MG63 (cell line): ENCODE data around the gene TMEM116. TPM values are rescaled to one million over a fixed set of nuclear protein-coding genes. Genes with fewer than 3 reads are reported as not detected.
"Not testable (repeated sequence)": the region's sequence is repeated elsewhere in the genome, so short reads cannot be mapped to it uniquely, and the experiment has no call there.

Experiments
- DNase-seq: peaks from one replicate; pipeline ENCODE4 v3.0.0-alpha.2; 2020
- H3K27me3 ChIP-seq: fragments of 250-450 bp; sonication (Bioruptor Pico); 2 replicates; pipeline ENCODE4 v1.5.1; 2020; ENCODE audit warnings: mild to moderate bottlenecking, moderate library complexity
- H3K36me3 ChIP-seq: fragments of 250-450 bp; sonication (Bioruptor Pico); 2 replicates; pipeline ENCODE4 v1.5.1; 2020; ENCODE audit warnings: mild to moderate bottlenecking, moderate library complexity
- H3K4me3 ChIP-seq: fragments of 250-450 bp; sonication (Bioruptor Pico); 2 replicates; pipeline ENCODE4 v1.5.1; 2020; ENCODE audit warnings: mild to moderate bottlenecking, moderate library complexity
- H3K9me3 ChIP-seq: fragments of 250-450 bp; sonication (Bioruptor Pico); 2 replicates; pipeline ENCODE4 v1.5.1; 2020; ENCODE audit warnings: mild to moderate bottlenecking, moderate library complexity
- total RNA-seq: library from RNA; depleted of rRNA; stranded (reverse); fragments of >200 nt; shearing (Covaris generic); gene quantifications from 2 replicates; pipeline ENCODE4 v1.2.3, GENCODE V29; 2014; ENCODE audit warnings: low replicate concordance; rRNA removed

The TMEM116 gene
- 6.7 and 8.2 TPM in 2 replicates for total RNA-seq

DNA sequence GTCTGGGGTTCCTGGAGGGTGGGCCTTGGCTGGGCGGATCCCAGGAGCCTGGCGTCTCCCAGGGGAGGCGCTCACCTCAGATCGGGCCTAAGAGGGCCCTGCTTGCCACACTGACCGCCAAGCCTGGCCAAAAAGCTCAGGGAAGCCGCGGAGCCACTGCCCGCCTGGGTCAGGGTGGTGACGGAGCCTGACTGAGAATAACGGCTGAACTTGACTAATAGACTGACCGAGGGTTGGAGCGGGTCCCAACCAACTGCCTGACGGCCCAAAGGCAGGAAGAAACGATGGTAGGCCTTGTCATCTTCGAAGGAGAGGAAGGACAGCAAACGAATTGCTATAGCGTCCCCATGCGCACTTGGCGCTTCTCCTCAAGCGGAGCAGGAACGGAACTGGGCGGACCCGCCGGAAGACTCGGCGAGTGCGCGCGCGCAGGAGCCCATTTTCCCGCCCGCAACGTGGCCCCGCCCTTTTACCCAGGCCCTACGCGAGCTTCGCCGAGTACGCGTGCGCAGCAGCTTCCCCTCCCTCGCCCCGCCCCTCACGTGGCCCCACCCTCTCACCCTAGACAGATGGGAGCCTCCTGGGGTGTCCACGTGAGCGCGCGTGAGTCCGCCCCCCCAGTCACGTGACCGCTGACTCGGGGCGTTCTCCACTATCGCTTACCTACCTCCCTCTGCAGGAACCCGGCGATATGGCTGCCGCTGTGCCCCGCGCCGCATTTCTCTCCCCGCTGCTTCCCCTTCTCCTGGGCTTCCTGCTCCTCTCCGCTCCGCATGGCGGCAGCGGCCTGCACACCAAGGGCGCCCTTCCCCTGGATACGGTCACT, at the start of gene TMEM116, which contains the start of gene ERP29:
TSS of gene TMEM116 (minus strand) at position 391 of the 826 bp plus-strand sequence. CDS start 7,895 bp downstream, outside the sequence.
TSS of gene ERP29 (plus strand) at position 652 of the 826 bp plus-strand sequence. CDS start at position 692, 40 bp downstream.
- H3K27me3 ChIP-seq, result no peaks in the 10 kb centered on the region
- peaks cover 29% of the 10 kb centered on the region for H3K36me3 ChIP-seq
- H3K4me3 ChIP-seq, result peak within 1 kb of the TSS; percentile 100
- DNase-seq, result peak; percentile 97
- no peaks in the 10 kb centered on the region for H3K9me3 ChIP-seq

DNA sequence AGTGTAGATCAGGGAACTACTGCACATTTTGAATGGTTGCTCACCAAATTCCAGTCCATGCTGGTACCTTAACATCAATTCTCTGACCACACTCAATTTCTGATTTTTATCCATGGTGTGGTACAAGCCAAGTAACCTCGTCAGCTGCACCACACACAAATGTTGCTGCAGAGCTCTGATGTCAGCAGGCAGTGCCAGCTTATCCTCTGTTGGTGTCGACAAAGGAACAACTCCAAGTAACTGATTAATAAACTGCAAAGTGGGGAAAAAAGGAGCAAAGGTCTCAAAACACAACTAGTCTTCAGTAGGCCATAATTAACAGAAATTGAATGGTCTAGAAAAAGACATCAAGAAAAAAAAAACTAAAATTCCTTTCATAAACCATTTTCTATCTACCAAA, 48.2 kb upstream of the TMEM116 start:
- Histone ChIP-seq H3K36me3 (peaks cover 85% of the 10 kb centered on the region), H3K27me3 (no peaks in the 10 kb centered on the region), H3K9me3 (no peaks in the 10 kb centered on the region), H3K4me3 (no peak overlapping the region)
- DNase-seq, result no peak

DNA sequence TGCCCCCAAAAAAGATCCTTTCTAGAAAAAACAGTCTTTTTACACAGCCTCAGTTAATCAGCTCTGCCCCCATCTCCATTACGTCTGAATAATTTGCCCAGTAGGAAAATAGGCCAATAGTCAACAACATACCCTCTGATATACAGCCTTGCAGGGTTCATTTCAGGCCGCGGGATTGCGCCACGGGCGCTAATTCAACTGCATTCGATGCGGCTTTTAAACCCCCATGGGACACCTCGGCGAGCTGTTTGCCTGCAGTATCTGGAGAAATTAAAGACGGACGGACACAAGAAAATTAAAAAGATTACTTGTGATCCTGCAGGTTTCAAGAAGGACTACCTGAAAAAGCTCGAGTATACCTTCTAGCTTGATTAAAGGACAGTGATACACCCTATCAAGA, 36.4 kb upstream of the TMEM116 start:
- Histone ChIP-seq H3K27me3 (no peaks in the 10 kb centered on the region), H3K9me3 (no peaks in the 10 kb centered on the region), H3K4me3 (no peak overlapping the region), H3K36me3 (peaks cover 86% of the 10 kb centered on the region)
- no peak for DNase-seq

DNA sequence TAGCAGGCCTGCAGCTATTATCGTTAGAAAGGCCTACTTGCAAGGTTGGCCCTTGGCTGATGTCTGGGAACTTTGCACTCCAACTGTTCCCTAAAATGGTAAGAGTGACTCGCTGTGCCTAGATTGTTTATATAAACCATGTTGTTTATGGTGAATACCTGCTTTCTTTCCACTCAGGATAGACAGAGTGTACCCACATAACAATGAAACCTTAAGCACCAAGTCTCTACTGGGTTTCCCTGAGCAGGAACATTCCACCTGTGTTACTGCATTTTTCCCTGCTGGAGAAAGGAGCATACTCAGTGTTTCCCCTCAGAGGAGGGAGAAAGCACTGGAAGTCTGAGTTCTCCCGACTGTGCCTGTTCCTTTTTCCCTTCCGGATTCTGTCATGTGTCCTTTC, 33.0 kb upstream of the TMEM116 start:
- no peaks in the 10 kb centered on the region for H3K9me3 ChIP-seq
- H3K36me3 ChIP-seq, result peaks cover 79% of the 10 kb centered on the region
- DNase-seq, result no peak
- no peak overlapping the region for H3K4me3 ChIP-seq
- no peaks in the 10 kb centered on the region for H3K27me3 ChIP-seq

DNA sequence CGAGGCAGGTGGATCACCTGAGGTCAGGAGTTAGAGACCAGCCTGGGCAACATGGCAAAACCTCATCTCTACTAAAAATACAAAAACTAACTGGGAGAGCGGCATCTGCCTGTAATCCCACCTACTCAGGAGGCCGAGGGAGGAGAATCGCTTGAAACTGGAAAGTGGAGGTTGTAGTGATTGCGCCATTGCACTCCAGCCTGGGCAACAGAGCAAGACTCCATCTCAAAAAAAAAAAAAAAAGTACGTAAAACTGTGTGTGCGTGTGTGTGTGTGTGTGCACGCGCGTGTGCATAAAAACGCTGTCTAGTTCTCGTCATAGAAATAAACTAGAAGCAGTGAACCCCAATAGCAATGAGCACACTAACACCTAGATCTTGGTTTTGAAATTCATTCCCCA, 23.6 kb upstream of the TMEM116 start:
- not testable (repeated sequence) for DNase-seq, H3K4me3 ChIP-seq, H3K9me3 ChIP-seq, H3K27me3 ChIP-seq
- H3K36me3 ChIP-seq, result peaks cover 75% of the 10 kb centered on the region

DNA sequence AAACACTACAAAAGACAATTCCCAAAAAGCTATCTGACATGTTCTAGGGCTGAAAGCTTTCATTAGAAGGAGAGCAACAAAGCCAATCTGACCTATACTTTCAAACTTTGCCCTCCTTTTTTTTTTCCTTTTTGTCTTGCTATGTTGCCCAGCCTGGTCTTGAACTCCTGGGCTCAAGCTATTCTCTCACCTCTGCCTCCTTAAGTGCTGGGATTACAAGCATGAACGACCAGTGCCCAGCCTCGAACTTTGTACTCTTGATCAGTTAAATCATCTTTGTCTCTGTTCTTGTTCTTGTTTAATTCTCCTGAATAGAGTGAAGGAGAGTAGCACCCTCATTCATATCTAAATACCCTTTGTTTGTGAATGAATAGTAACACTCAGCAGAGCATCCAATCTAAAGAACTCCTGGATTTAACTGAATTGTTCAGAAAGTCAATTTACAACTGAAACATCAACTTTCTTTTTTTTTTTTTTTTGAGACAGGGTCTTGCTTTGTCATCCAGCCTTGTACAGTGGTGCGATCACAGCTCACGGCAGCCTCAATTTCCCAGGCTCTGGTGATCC, 22.3 kb upstream of the TMEM116 start:
- DNase-seq, result no peak
- Histone ChIP-seq H3K4me3 (no peak overlapping the region), H3K36me3 (peaks cover 81% of the 10 kb centered on the region), H3K27me3 (no peaks in the 10 kb centered on the region), H3K9me3 (no peaks in the 10 kb centered on the region)

DNA sequence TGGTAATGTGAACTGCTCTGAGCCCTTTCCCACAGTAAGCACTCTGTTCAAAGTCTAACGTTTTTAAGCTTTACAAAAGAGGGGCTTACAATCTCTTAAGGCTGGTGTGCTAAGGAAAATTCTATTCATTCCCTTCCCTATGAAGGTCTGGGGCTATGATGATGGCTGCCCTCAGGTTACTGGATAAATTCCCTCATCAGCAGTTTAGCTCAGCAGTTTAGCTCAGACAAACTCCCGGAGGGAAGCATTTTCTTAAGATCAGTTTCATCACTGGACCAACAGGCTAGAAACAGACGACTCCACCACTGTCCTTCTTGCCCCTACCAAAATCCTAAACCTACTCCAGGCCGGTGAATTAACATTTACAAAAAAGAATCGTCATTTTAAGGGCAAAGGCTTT, 19.3 kb upstream of the TMEM116 start:
- no peaks in the 10 kb centered on the region for H3K9me3 ChIP-seq
- peaks cover 78% of the 10 kb centered on the region for H3K36me3 ChIP-seq
- H3K27me3 ChIP-seq, result no peaks in the 10 kb centered on the region
- H3K4me3 ChIP-seq, result no peak overlapping the region
- no peak for DNase-seq

DNA sequence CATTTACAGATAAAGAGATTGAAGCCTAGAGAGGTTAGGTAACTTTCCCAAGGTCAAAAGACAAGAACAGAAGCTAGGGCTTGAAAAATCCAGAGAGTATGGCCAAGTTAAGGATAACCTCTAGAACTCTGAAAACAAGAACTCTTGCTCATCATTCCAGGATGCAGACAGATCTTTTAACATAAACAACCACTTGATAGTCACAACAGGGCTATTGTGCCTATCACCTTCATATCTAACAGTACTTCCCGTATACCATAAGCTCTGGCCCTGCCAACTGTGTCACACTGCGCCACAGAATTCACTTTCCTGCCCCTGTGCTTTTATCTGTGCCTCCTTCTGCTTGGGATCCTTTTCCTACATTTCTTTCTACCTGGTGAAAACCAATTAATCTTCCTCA, 18.5 kb upstream of the TMEM116 start:
- Histone ChIP-seq H3K9me3 (no peaks in the 10 kb centered on the region), H3K4me3 (no peak overlapping the region), H3K27me3 (no peaks in the 10 kb centered on the region), H3K36me3 (peaks cover 74% of the 10 kb centered on the region)
- no peak for DNase-seq

DNA sequence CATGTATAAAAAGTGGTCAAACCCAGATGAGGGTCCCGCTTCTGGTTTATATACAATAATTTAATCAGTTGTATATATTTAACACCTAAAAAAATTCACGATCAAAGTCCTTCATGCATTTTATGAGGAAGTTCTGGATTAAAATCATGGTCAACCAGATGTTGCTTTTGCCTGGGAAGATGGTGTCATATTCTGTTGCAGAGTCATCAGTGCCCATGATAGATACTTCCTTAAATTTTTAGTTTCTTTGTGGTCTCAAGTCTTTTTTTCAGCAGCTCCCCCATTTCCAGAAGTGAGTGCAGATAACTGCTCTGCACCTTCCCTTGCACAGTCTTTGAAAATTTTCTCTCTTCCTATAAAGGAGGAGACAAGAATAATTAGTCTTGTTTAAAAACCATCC, 16.3 kb upstream of the TMEM116 start:
- Histone ChIP-seq H3K9me3 (no peaks in the 10 kb centered on the region), H3K36me3 (peaks cover 80% of the 10 kb centered on the region), H3K4me3 (no peak overlapping the region), H3K27me3 (no peaks in the 10 kb centered on the region)
- no peak for DNase-seq

DNA sequence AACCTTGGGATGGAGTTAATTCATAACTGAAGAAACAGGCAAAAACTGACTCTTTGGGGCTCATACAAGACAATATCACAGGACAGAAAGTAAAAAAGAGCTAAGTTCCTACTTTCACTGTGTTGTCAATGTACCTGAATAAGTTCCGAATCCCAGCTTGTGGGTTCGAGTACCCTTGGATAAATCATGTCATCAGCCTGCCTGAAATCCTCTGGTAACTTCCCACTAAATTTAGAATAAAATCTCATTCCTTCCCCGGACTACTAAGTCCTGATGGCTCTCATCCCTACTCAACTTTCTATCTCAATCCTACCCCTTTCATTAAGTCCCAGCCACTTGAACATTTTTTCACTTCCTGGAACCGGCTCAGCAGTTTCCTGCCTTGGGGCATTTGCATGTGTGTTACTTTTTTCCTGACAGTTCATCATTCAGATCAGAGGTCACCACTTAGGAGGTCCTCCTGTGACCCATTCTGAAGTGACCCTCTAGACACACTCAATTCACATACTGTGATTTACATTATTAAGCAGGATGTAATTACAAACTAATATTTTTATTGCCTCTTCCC, 12.9 kb upstream of the TMEM116 start:
- Histone ChIP-seq H3K9me3 (no peaks in the 10 kb centered on the region), H3K27me3 (no peaks in the 10 kb centered on the region), H3K36me3 (peaks cover 78% of the 10 kb centered on the region), H3K4me3 (no peak overlapping the region)
- no peak for DNase-seq

DNA sequence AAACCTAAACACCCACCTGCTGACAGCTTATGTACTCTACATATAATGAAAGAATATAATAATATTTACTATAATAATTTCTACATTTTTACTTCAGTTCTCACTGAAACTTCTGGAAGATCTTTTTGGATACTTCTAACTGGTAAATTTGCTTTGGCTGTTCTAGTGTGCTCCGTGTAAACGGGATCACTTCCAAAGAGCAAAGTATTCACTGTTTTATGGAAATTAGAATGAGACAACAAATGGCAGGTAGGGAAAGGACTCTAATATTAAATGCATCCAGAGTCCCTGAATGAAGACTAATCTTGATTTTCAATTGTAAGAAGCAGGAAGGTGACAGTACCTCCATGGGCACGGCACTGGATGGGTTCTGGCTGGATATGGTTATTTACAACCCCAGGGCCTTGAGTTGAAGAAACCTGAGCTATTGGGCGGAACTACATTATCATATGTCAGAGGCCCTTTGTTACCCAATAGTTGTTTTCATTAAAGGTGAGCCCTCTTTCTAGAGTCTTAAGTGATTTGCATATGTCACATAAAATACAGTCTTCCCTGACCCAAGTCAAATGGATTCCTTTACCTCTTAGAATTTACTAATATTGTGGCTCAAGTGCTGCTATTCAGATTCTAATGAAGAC, 10.9 kb upstream of the TMEM116 start:
- H3K9me3 ChIP-seq, result no peaks in the 10 kb centered on the region
- H3K27me3 ChIP-seq, result no peaks in the 10 kb centered on the region
- no peak for DNase-seq
- H3K36me3 ChIP-seq, result peaks cover 78% of the 10 kb centered on the region
- no peak overlapping the region for H3K4me3 ChIP-seq

DNA sequence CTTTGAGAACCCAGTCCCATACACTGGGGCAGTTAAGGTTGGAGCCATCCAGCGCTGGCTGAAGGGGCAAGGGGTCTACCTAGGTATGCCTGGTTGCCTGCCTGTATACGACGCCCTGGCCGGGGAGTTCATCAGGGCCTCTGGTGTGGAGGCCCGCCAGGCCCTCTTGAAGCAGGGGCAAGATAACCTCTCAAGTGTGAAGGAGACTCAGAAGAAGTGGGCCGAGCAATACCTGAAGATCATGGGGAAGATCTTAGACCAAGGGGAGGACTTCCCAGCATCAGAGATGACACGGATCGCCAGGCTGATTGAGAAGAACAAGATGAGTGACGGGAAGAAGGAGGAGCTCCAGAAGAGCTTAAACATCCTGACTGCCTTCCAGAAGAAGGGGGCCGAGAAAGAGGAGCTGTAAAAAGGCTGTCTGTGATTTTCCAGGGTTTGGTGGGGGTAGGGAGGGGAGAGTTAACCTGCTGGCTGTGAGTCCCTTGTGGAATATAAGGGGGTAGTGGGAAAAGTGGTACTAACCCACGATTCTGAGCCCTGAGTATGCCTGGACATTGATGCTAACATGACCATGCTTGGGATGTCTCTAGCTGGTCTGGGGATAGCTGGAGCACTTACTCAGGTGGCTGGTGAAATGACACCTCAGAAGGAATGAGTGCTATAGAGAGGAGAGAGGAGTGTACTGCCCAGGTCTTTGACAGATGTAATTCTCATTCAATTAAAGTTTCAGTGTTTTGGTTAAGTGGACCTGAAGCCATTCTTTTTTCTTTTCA, 9.5 kb upstream of the TMEM116 start:
- Histone ChIP-seq H3K36me3 (peaks cover 71% of the 10 kb centered on the region), H3K27me3 (no peaks in the 10 kb centered on the region), H3K4me3 (no peak overlapping the region), H3K9me3 (no peaks in the 10 kb centered on the region)
- no peak for DNase-seq

DNA sequence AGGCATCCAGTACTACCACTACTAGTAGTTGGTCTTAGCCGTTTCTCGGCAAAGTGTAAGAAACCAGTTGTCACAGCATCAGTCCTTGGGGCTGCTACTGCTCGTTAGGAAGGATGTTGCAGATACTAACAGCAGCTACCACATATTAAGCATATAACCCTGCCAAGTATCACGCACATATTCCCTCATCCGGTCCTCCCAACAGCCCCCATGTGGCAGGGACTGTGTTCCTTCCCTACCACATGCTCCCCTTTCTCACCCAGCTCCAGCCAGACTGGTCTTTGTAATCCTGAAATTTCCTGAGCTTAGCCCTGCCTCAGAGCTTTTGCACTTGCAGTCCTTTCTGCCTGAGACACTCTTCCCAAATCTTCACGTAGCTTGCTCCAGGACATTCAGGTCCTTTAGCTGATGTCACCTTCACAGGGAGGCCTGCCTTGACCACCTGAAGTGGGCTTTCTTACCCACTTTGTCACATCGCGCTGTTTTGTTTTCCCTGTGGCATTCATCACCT, 8.0 kb upstream of the TMEM116 start:
- Histone ChIP-seq H3K27me3 (no peaks in the 10 kb centered on the region), H3K4me3 (no peak overlapping the region), H3K9me3 (no peaks in the 10 kb centered on the region), H3K36me3 (peaks cover 76% of the 10 kb centered on the region)
- no peak for DNase-seq

DNA sequence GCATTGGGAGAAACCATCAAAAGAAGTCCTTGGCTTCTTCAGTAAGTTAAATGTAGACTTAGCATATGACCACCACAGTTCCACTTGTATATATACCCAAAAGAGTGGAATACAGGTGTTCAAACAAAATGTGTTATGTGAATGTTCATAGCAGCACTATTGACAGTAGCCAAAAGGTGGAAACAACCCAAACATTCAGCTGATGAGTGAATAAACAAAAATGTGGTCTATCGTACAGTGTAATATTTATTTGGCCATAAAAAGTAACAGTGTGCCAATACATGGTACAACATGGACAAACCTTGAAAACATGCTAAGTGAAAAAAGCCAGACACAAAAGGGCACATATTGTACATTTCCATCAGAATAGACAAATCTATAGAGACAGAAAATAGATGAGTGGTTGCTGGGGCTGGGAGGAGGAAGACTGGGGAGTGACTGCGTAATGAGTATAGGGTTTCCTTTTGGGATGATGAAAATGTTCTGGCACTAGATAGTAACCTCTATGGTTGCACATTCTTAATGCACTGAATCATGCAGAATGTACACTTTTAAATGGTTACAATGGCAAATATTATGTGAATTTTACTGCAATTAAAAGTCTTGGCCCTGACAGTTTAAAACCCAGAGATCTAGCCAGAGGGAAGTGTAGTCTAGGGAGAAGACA, 5.7 kb upstream of the TMEM116 start:
- H3K27me3 ChIP-seq, result no peaks in the 10 kb centered on the region
- H3K9me3 ChIP-seq, result no peaks in the 10 kb centered on the region
- peak; percentile 47 for DNase-seq
- H3K36me3 ChIP-seq, result peaks cover 76% of the 10 kb centered on the region
- no peak overlapping the region for H3K4me3 ChIP-seq

DNA sequence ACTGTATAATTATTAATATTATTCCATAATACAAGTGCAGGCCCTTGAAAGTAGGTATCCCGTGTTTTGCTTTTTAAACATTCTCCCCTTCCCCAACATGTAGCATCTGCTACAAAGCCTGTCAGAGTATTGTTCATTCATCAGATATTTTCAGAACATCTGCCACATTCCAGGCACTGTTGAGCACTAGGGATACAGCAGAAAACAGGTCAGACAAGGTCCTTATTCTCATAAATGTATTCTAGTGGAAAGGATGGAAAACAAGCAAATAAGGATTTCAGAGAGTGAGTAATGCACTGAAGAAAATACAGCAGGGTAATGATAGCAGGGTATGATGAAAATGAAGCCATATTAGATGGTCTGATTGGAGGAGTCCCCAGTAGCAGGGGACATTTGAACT, 4.1 kb upstream of the TMEM116 start:
- H3K4me3 ChIP-seq, result no peak overlapping the region
- no peaks in the 10 kb centered on the region for H3K9me3 ChIP-seq
- DNase-seq, result no peak
- H3K27me3 ChIP-seq, result no peaks in the 10 kb centered on the region
- peaks cover 60% of the 10 kb centered on the region for H3K36me3 ChIP-seq

DNA sequence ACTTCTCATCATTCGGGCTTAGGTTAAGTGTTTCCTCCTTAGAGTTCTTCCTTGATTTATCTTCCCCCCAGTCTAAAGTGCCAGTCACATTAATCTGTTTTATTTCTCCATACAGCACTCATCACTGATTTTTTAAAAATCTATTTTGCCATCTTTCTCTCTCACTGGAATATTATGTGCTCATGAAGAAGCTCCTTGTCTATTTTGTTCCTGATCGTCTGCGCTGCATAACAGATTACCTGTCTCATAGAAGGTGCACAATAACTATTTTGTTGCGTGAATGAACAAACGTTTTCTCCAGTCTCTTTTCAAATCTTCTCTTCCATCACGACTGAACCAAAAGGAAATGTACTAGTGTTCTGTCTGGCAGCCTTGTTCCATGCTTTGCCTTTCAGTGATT, 3.0 kb upstream of the TMEM116 start:
- DNase-seq, result no peak
- peaks cover 51% of the 10 kb centered on the region for H3K36me3 ChIP-seq
- H3K9me3 ChIP-seq, result no peaks in the 10 kb centered on the region
- H3K27me3 ChIP-seq, result no peaks in the 10 kb centered on the region
- no peak overlapping the region for H3K4me3 ChIP-seq
